Stimulated activated CD4-positive, alpha-beta T cell treated with anti-CD3 and anti-CD28 coated beads, Interleukin-1b, Interleukin-23, amount 100 ng/mL, for 4 hours (primary cell): ENCODE data around the gene TTC21A.

Source experiments
- DNase-seq, 2 donors: peaks; one replicate each; pipeline ENCODE4 v3.0.0-alpha.2; 2020; ENCODE audit warnings: low read depth in 2 of 2

The TTC21A gene

GRCh38 chr3:39136533-39137434 is 29.3 kb downstream of the TTC21A start:
- no peak for DNase-seq

- no peak for DNase-seq
Observed at GRCh38 chr3:39137435-39137936, 30.0 kb downstream of the TTC21A start.

- no peak for DNase-seq
Observed at GRCh38 chr3:39137991-39138803, 30.7 kb downstream of the TTC21A start.

GRCh38 chr3:39138804-39139415 is 31.4 kb downstream of the TTC21A start:
- no peak for DNase-seq

- no peak for DNase-seq
Observed at GRCh38 chr3:39139442-39139841, 32.0 kb downstream of the TTC21A start.

GRCh38 chr3:39140341-39140971 is 33.0 kb downstream of the TTC21A start:
- no peak for DNase-seq

GRCh38 chr3:39141171-39141995 is 33.9 kb downstream of the TTC21A start:
- no peak for DNase-seq

- no peak for DNase-seq
Observed at GRCh38 chr3:39142067-39142466, 34.6 kb downstream of the TTC21A start.

- no peak for DNase-seq
Observed at GRCh38 chr3:39143051-39143885, 35.8 kb downstream of the TTC21A start.

- DNase-seq: no peak
Observed at GRCh38 chr3:39144095-39144747, 36.7 kb downstream of the TTC21A start.

GRCh38 chr3:39144748-39145380 is 37.4 kb downstream of the TTC21A start:
- no peak for DNase-seq

- DNase-seq: no peak
Observed at GRCh38 chr3:39146083-39146501, 38.6 kb downstream of the TTC21A start.

- peak; percentile 64 to 67 for DNase-seq
Observed at GRCh38 chr3:39146611-39147591, 39.4 kb downstream of the TTC21A start.

- no peak for DNase-seq
Observed at GRCh38 chr3:39147711-39148434, 40.4 kb downstream of the TTC21A start.

GRCh38 chr3:39148435-39149058 is 41.1 kb downstream of the TTC21A start:
- no peak for DNase-seq

GRCh38 chr3:39149059-39149455 is 41.6 kb downstream of the TTC21A start:
- no peak for DNase-seq
